HG03103 (cell line): ENCODE measurements around the gene SEC22A.
"Not testable (repeated sequence)": the region's sequence is repeated elsewhere in the genome, so short reads cannot be mapped to it uniquely, and the experiment has no call there.

ENCODE experiments used
- ATAC-seq: cut with Tn5 transposase; IDR thresholded peaks from one replicate; pipeline ENCODE4 v1.9.1; 2021; ENCODE audit warnings: low read depth; ENCODE audit not compliant: unreplicated experiment

SEC22A gene

DNA sequence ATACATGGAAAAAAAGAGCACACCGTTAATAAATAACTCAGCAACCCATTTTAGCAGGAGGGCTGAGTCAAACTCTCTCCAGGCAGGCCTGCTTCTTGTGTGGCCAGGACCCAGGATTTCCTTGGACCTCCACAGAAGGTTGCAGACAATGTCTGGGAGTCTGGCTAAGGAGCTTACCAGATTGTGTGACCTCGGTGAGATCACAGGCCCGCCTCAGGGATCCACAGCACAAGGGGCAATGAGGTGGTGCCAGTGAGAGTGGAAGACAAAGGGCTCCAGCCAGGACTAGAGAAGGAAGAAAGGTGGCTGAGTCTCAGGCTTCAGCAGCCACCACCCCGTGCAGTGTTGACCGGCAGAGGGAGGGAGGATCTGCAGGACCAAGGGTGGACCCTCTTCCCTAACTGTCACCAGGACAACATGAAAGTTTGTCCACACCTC, 32.2 kb upstream of the SEC22A start:
- ATAC-seq: no peak

GRCh38 chr3:123169930-123170329, 31.8 kb upstream of the SEC22A start:
- no peak for ATAC-seq

GRCh38 chr3:123180791-123181190, 21.0 kb upstream of the SEC22A start:
- no peak for ATAC-seq

GRCh38 chr3:123186695-123187094, 15.0 kb upstream of the SEC22A start:
- no peak for ATAC-seq

DNA sequence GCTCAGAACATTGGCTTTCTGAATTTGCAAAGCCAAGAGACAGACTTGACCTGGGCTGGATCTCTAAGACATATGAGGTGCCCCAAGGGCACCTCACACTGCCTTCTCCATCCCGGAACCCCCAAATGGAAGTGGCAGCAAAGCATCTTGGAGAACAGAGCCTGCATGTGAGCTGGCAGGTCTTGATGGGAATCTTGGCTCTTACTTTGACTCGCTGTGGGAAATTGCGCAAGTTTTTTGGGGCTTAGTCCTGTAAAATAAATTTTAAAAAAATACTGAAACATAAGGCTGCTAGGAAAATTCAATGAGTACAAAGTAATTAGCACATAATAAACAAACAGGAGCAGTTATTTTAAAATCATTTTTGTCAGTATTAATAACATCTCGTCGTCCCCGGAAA, 13.7 kb upstream of the SEC22A start:
- no peak for ATAC-seq

- no peak for ATAC-seq
Observed at GRCh38 chr3:123193448-123194101, 8.2 kb upstream of the SEC22A start.

DNA sequence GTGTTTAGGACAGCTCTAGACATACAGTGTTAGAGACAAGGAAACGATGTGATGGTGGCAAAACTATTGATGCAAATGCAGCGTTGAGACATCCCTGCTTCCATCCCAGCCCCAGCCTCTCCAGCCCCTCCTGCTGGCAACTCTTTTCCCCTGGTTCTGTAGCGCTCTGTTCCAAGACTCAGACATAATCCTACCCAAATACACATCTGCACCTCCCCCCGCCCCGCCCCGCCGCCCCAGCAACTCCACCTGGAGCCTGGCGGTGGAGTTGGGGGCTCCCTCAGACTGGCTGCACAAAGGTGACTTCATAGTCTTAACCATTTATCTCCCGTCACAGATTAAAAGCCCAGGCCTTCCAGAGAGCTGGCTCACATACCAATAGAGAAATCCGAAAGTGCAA, 7.2 kb upstream of the SEC22A start:
- ATAC-seq: no peak

GRCh38 chr3:123198372-123198771, 3.4 kb upstream of the SEC22A start:
- no peak for ATAC-seq

DNA sequence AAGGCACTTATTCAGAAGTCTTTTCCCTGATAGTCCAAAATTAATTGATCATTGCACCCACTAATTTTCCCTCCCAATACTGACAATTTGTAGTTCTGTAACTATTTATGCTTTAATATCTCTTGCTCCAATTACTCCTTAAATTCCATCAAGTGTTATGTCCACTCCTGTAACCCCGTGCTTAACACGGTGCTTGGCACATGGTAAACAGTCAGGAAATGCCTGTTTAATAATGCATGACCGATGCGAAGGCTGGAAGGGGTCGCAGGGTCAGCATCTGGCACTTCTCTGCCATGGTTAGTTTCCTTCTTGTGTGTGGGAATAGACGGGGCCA, 553 bp upstream of the SEC22A start:
- ATAC-seq: no peak

- no peak for ATAC-seq
Observed at GRCh38 chr3:123202451-123202850, 708 bp downstream of the SEC22A start.

GRCh38 chr3:123218990-123219389, 17.2 kb downstream of the SEC22A start:
- ATAC-seq: no peak

DNA sequence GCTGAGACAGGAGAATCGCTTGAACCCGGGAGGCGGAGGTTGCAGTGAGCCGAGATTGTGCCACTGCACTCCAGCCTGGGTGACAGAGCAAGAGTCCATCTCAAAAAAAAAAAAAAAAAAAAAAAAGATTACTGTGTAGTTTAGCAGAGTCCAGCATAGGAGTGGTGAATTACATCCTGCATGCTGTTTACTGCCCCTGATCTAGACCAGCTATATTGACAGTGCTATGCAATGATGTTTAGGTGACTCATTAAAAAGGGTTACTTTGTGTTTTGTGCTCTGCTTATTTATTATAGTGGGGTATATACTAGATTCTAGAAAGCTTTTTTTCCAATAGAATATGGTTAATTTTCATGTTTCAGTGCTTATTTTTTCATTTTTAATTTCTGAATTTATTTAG, 19.6 kb downstream of the SEC22A start:
- not testable (repeated sequence) for ATAC-seq

DNA sequence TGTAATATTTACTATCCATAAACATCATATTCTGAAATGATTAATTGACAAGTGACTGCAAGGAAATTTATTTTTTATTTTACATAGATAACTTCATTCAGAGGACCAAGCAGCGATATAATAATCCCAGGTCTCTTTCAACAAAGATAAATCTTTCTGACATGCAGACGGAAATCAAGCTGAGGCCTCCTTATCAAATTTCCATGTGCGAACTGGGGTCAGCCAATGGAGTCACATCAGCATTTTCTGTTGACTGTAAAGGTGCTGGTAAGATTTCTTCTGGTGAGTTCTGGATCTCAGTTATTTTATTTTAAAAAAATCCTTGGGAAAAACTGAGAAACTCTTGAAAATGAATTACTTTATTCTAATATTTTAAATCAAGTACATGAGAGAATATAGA, 23.3 kb downstream of the SEC22A start:
- ATAC-seq: no peak

- ATAC-seq: no peak
Observed at GRCh38 chr3:123226549-123226948, 24.8 kb downstream of the SEC22A start.

GRCh38 chr3:123229145-123229544, 27.4 kb downstream of the SEC22A start:
- ATAC-seq: no peak

DNA sequence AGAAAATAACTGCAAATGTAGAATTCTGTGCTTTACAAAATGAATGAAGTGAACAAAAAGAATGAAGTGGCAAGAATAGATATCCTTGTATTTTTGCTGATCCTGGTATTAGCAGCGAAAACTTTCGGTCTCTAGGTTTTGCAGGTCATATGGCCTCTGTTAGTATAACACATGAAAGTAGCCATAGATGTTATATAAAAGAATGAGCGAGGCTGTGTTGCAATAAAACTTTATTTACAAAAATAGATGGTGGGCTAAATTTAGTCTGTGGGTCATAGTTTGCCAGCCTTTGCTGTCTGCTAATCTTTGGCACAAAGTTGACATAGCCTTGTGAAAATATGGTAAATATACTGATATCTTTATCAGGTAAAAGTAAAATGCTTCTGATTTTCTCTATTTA, 35.2 kb downstream of the SEC22A start:
- no peak for ATAC-seq

DNA sequence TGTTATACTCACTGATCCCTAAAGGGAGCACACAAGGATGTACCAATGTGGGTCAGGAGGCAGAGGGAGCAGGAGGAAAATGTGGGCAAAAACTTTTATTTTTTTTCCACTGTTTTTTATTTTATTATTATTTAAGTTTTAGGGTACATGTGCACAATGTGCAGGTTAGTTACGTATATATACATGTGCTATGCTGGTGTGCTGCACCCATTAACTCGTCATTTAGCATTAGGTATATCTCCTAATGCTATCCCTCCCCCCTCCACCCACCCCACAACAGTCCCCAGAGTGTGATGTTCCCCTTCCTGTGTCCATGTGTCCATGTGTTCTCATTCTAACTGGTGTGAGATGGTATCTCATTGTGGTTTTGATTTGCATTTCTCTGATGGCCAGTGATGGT, 37.4 kb downstream of the SEC22A start:
- ATAC-seq: not testable (repeated sequence)

DNA sequence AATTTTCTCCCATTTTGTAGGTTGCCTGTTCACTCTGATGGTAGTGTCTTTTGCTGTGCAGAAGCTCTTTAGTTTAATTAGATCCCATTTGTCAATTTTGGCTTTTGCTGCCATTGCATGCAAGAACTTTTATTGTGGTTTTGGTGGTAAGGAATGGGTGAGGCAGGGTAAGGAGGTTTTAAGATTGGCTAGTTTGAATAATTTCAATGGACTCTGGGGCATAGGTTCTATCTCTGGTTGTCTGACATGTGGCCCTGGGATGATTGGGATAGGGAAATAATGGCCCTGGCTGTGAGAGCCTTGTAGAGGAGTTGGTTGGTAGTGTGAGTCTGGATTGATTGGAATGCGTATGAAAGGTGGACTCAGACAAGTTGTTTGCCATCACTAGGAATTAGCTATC, 38.0 kb downstream of the SEC22A start:
- ATAC-seq: no peak

GRCh38 chr3:123244128-123244527, 42.4 kb downstream of the SEC22A start:
- no peak for ATAC-seq

- ATAC-seq: no peak
Observed at GRCh38 chr3:123246866-123247265, 45.1 kb downstream of the SEC22A start.

GRCh38 chr3:123256256-123256655, 54.5 kb downstream of the SEC22A start:
- ATAC-seq: no peak

DNA sequence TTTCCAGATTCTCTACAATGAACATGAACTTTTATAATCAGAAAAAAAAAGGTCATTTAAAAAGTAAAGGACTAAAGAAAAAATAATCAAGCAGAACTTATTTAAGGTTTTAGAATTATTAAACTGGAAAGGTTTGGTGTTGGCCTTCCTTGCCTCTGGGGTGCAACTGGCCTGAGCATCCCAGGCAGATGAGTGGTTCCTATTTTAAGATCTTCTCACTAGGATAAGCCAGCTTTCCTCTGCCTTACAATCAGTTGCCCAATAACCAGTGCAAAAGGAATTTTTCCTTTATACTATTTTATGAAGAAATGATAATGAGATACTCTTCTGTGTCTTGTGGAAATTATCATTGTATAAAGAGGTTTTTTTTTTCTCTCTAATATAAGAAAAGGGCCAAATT, 56.6 kb downstream of the SEC22A start:
- no peak for ATAC-seq

- no peak for ATAC-seq
Observed at GRCh38 chr3:123258811-123259420, 57.2 kb downstream of the SEC22A start.
